GM21447 (cell line): ENCODE results near the gene ZNF165.
"Not testable (repeated sequence)": the region's sequence is repeated elsewhere in the genome, so short reads cannot be mapped to it uniquely, and the experiment has no call there.

Experiments used
- ATAC-seq: cut with Tn5 transposase; IDR thresholded peaks from one replicate; pipeline ENCODE4 v1.9.1; 2021; ENCODE audit not compliant: unreplicated experiment

ZNF165 gene

DNA sequence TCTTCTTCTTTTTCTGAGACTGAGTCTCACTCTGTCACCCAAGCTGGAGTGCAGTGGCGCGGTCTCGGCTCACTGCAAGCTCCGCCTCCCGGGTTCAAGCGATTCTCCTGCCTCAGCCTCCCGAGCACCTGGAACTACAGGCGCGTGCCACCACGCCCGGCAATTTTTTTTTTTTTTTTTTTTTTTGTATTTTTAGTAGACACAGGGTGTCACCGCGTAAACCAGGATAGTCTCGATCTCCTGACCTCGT lies at the start of gene ZNF165:
Gene ZNF165, plus strand, starts transcription at position 188 of the 250 bp plus-strand sequence. CDS start 4,913 bp downstream, outside the sequence.
- peak; percentile 17 for ATAC-seq

- no peak for ATAC-seq
Observed at GRCh38 chr6:28053584-28053983, 26.8 kb upstream of the ZNF165 start.

DNA sequence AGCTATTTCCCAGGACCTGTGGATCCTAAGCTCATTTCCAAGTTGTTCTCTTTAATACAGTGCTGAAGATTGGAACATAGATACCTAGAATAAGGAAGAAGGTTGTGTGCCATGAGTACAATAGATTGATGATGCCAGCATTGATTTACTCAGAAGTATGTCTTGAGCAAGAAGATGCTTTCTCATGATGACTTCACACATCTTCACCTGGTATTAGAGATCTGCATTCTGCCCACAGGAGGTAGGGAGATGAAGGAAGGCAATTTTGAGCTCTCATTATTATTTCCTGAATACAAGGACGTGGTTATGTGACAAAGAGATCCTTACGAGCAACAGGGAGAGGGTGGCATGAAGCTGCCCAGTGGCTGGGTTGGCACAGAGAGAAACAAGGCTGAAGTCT lies 20.0 kb upstream of the ZNF165 start:
- ATAC-seq, result no peak

- ATAC-seq, result no peak
Observed at GRCh38 chr6:28064272-28064671, 16.1 kb upstream of the ZNF165 start.

DNA sequence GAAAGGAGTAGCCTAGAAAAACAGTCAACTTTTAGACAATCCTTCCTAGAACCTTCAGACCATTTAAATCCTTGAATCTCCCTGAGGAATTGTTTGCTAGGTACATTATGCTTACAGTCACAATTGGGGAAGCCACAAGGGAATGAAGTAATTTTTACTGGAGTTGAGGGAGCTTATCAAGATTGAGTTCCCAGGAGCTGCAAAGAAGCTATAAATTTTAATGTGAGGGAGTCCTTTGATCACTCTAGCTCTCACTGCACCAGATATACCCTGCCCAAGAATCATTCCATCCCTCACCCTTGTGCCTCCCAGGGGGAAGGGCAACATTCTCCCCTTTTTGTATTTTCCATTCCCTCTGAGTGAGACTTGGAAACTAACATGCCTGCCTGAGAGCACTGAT lies 12.3 kb upstream of the ZNF165 start:
- ATAC-seq, result no peak

GRCh38 chr6:28070968-28071367 lies 9.4 kb upstream of the ZNF165 start:
- ATAC-seq, result not testable (repeated sequence)

- ATAC-seq, result no peak
Observed at GRCh38 chr6:28078050-28078449, 2.3 kb upstream of the ZNF165 start.

GRCh38 chr6:28078836-28079235 lies 1.5 kb upstream of the ZNF165 start:
- no peak for ATAC-seq

- peak; percentile 70 for ATAC-seq
Observed at GRCh38 chr6:28080631-28081485, 490 bp downstream of the ZNF165 start.

GRCh38 chr6:28081486-28081751 lies 1.1 kb downstream of the ZNF165 start:
- peak; percentile 62 for ATAC-seq

DNA sequence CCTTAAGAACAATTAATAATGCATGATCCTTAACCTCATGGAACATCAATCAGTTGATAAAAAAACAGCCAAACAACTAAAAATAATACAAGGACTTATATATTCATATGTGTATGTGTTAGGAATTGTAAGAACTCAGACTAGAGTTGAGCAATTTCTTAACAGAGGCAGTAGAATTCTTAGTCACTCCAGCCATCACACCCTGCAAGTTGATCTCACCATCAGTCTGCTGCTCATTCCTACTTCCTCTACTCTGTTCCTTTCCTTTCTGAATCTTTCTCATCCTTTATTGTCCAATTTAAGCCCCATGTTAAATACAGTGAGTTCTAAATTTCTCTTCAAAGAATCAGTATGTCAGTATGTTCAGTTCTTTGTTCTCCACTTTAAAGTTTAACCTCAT lies 2.6 kb downstream of the ZNF165 start:
- no peak for ATAC-seq

GRCh38 chr6:28089054-28089453 lies 8.7 kb downstream of the ZNF165 start:
- no peak for ATAC-seq

- no peak for ATAC-seq
Observed at GRCh38 chr6:28090917-28091586, 10.7 kb downstream of the ZNF165 start.

- ATAC-seq, result not testable (repeated sequence)
Observed at GRCh38 chr6:28102222-28102621, 21.9 kb downstream of the ZNF165 start.

DNA sequence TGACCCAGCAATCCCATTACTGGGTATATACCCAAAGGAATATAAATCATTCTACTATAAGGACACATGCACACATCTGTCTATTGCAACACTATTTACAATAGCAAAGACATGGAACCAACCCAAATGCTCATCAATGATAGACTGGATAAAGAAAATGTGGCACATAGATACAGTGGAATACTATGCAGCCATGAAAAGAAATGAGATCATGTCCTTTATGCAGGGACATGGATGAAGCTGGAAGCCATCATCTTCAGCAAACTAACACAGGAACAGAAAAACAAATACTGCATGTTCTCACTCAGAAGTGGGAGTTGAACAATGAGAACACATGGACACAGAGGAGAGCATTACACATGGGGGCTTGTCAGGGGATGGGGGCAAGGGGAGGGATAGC lies 22.3 kb downstream of the ZNF165 start:
- ATAC-seq, result not testable (repeated sequence)

DNA sequence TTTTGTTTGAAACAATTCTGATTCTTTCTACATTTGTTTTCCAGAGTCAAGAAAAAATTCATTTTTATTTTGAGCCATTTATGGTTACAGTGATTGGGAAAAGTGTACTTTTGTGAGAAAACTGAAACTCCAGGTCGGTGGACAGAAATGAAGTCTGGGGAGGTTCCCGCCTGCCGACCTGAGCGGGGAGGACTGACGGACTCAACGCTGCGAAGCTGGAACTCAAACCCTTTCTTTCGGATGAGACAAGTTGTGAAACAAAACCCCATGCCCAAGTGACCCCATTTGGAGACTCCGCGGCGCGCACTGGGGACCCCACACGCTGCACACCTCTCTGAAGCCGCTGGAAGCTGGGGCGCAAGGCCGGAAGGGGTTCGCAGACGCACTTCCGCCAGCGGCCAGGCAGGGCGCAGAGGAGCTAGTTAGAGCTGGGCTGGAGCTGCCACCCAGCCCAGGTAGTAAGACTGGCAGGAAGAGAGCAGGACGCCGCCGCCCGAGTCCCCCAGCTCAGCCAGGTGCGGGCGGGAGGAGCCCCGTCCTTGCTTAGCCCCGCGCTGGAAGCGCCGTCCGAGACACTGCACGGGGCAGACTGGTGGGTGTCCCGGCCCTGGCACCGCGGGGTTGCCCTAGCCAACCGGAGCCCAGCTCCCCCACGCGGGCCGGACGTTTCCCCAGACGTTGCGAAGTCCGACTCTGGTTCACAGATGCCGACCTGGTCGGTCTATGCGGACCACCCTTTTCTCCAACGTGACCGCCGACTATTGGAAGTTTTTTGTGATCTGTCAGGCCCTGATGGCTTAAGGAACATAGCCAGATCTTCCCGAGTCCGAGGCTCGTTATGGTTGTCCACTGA lies 24.2 kb downstream of the ZNF165 start:
- ATAC-seq, result peak; percentile 96

DNA sequence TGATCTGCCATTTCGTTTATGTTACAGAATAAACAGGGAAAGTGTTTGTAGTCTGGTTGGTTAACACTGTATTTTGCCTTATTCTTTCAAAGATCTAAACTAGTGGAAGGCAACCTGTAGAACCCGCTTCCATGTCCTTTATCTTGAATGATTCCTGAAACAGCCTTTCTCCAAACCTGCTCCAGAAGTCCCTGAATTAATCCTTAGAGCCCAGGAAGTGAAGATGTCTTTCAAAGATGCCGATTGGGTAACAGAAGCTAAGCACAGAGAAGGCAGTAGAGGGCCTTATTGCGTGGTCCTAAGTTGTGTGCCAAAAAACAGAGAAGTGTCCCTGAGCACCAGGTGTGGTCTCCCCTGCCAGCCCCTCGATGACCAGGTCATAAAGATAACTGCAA lies 24.9 kb downstream of the ZNF165 start:
- peak; percentile 29 for ATAC-seq

- ATAC-seq, result no peak
Observed at GRCh38 chr6:28107506-28107905, 27.1 kb downstream of the ZNF165 start.

- ATAC-seq, result no peak
Observed at GRCh38 chr6:28111964-28112363, 31.6 kb downstream of the ZNF165 start.

- ATAC-seq, result no peak
Observed at GRCh38 chr6:28115799-28116198, 35.4 kb downstream of the ZNF165 start.

GRCh38 chr6:28117386-28118050 lies 37.1 kb downstream of the ZNF165 start:
- ATAC-seq, result no peak
